ENCODE measurements around the gene CAPN13. TPM values are rescaled to one million over a fixed set of nuclear protein-coding genes. Genes with fewer than 3 reads are reported as not detected.
A peak's percentile ranks its signal among the peaks of the same experiment; 100 is the strongest.

The CAPN13 gene
- total and polyA plus RNA-seq, 7 donors: 0.06 to 0.14 TPM; not detected in 5

DNA sequence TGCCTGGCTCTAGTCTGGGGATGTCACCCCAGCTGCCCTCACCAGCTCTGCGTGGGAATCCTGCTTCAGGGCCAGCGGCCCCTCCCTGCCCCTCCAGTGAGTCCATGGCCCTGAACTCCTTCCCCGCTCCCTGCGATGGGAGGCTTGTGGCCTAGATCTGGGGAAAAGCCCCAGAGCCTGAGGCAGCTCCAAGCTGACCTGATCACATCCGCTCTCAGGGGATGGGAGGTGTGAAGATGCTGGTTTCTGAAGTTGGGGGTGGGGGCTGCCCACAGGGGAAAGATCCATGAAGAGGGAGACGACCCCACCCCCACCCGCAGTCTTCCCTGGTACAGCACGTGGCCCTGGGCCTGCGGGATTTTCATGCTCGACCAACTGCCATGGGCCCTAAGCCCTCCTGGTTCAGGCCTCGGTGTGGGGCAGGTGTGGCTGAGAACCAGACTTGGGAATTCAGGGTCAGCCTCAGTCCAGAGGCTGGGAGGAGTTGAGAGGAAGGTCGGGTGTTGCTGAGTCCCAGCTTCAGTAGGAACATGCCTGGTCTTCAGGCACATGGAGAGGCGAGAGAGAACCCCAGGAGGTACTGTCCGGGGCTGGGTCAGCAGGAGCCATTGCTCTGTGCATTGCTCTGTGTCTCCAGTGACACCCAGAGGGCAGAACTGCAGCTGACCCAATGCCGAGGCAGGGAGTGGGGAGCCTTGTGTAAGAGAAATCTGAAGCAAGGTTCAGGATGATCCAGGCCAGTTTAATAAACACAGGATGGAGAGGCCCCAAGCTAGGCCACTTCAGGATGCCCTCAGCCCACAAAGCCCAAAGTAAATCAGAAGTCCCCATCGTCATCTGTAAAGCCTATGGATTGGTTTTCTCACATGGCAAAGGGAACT lies 115.1 kb downstream of the CAPN13 start:
- intact Hi-C loops (cut with DNase I): loop anchor here in 1 of 2 donors (2.0 kb wide), 1 partner anchor 37 kb away; no protein-coding TSS in a partner anchor
- no peak overlapping the region for H3K4me3 ChIP-seq
- peaks cover 37% of the 10 kb centered on the region for H3K4me1 ChIP-seq
- no peaks in the 10 kb centered on the region for H3K9me3 ChIP-seq
- no peaks in the 10 kb centered on the region for H3K27me3 ChIP-seq (ENCODE audit: insufficient read depth in 3 of 3, low read length in 2 of 3)
- ATAC-seq: peak; percentile 43 to 75 (median 58)
- TF ChIP-seq, protein P1, sequence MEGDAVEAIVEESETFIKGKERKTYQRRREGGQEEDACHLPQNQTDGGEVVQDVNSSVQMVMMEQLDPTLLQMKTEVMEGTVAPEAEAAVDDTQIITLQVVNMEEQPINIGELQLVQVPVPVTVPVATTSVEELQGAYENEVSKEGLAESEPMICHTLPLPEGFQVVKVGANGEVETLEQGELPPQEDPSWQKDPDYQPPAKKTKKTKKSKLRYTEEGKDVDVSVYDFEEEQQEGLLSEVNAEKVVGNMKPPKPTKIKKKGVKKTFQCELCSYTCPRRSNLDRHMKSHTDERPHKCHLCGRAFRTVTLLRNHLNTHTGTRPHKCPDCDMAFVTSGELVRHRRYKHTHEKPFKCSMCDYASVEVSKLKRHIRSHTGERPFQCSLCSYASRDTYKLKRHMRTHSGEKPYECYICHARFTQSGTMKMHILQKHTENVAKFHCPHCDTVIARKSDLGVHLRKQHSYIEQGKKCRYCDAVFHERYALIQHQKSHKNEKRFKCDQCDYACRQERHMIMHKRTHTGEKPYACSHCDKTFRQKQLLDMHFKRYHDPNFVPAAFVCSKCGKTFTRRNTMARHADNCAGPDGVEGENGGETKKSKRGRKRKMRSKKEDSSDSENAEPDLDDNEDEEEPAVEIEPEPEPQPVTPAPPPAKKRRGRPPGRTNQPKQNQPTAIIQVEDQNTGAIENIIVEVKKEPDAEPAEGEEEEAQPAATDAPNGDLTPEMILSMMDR (IDR thresholded peaks at IDR 0.05): peak; percentile 28
- H3K27ac ChIP-seq: no peak overlapping the region
- 84 to 90% (median 85%) methylated on average over 15 to 16 of the region's 16 CpGs for WGBS, 3 donors
- H3K36me3 ChIP-seq (ENCODE audit: insufficient read depth in 1 of 2, low read depth in 1 of 2): no peaks in the 10 kb centered on the region
- DNase-seq: peak; percentile 29 to 64

DNA sequence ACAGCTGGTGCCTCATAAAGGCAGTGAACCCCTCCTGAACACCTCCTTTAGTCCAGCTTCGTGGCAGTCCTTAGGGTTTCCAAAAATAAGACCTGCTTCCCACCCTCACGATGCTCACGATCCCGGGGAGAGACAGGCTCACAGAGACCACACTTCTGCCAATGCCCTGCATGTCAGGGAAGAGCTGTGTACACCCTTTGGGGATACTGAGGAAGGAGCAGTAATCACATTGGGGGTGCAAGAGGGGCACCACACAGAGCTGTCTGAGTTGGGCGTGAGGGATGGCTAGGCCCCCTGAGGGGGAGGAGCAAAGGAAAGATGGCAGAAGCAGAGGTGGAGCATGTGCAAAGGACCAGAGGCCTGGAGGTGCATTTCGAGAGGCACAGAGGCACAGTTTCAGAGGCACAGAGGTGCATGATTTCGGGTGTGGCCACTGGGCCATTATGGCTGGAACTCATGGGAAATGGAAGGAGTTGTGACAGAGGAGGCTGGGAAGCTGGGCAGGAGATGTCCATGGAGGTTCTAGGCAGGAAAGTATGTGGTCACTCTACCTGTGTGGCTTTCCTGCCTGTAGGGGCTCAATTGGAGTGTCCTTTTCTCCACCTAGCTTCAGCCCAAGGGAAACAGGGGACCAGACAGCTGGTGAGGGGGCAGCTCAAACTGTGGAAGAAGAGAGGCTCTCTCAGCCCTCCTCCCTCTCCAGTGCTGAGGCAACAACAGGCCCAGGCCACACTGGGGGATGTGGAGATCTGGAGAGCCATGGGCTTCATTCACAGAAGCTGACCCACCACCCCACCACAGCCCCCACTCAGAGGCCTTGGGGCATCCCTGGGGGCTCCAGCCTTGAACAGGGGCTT lies 115.9 kb downstream of the CAPN13 start:
- TF ChIP-seq, protein P1 (IDR thresholded peaks at IDR 0.05): no peak
- peaks cover 40% of the 10 kb centered on the region for H3K4me1 ChIP-seq
- no peak for ATAC-seq
- 88 to 92% (median 89%) methylated on average over 7 of the region's 7 CpGs for WGBS, 3 donors
- H3K27me3 ChIP-seq (ENCODE audit: insufficient read depth in 3 of 3, low read length in 2 of 3): no peaks in the 10 kb centered on the region
- intact Hi-C loops (cut with DNase I): loop anchor here in 1 of 2 donors (2.0 kb wide), 1 partner anchor 37 kb away; no protein-coding TSS in a partner anchor
- DNase-seq: no peak
- H3K4me3 ChIP-seq: no peak overlapping the region
- H3K9me3 ChIP-seq: no peaks in the 10 kb centered on the region
- no peak overlapping the region for H3K27ac ChIP-seq
- no peaks in the 10 kb centered on the region for H3K36me3 ChIP-seq (ENCODE audit: insufficient read depth in 1 of 2, low read depth in 1 of 2)

DNA sequence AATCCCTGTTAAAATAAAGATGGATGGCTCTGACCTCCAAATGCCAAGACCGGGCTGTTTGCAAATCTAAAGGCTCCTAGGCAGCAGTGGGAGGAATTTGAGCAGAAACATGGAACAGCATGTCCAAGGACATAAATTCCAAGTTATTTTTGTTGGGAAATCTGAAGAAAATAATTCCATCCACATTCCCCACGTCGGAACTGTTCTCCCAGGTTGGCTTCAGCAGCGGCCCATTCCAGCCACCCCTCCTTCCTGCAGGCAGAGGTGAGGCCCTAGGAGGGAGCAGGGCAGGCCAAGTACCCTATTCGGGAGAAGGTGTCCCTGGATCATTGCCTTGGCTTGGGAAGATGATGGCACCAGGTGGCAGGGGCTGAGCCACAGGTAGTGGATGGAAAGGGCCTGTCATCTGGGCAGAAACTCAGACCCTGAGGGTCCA lies 117.1 kb downstream of the CAPN13 start:
- DNase-seq (no peak), ATAC-seq (no peak)
- WGBS, 3 donors: 53 to 79% (median 66%) methylated on average over 5 of the region's 5 CpGs
- H3K36me3 ChIP-seq (ENCODE audit: insufficient read depth in 1 of 2, low read depth in 1 of 2): no peaks in the 10 kb centered on the region
- no peaks in the 10 kb centered on the region for H3K27me3 ChIP-seq (ENCODE audit: insufficient read depth in 3 of 3, low read length in 2 of 3)
- H3K4me1 ChIP-seq: peaks cover 37% of the 10 kb centered on the region
- H3K4me3 ChIP-seq: no peak overlapping the region
- TF ChIP-seq, protein P1 (IDR thresholded peaks at IDR 0.05): no peak
- peak overlapping the region; percentile 44 for H3K27ac ChIP-seq
- H3K9me3 ChIP-seq: no peaks in the 10 kb centered on the region
- intact Hi-C loops (cut with DNase I): loop anchor here in 1 of 2 donors (2.0 kb wide), 1 partner anchor 35 kb away; no protein-coding TSS in a partner anchor

DNA sequence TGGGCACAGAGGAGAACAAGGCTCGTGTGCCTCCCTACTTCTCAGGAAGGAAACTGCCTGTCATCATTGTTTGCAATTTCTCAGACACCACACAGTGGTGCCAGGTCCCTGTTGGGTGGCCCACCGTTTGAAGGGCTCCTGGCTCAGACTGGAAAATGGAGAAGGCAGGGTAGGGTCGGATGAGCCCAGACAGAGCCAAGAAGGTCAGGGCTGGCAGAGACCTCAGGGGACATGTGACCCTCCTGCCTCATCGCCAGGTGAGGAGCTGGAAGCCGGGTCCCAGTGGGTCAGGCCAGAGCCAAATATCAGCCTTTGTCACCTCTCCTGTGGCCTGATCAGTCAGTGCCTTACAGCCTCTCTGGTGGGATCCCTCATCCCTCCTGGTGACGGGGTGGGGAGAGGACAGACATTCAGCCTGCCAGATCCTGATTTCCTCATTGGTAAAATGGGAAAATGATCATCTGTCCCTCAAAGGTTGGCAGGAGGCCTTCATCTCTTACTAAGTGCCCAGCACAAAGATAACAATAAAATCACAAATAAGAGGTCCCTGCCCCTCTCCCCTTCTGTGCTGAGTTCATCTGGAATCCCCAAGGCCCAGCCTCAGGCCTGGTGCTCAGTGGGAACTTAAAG lies 117.6 kb downstream of the CAPN13 start:
- peak in 2 of 4 donors; percentile 4 for ATAC-seq
- Histone ChIP-seq H3K4me1 (peaks cover 32% of the 10 kb centered on the region), H3K4me3 (no peak overlapping the region), H3K27ac (peak overlapping the region; percentile 44), H3K27me3 (ENCODE audit: insufficient read depth in 3 of 3, low read length in 2 of 3) (no peaks in the 10 kb centered on the region), H3K36me3 (ENCODE audit: insufficient read depth in 1 of 2, low read depth in 1 of 2) (no peaks in the 10 kb centered on the region), H3K9me3 (no peaks in the 10 kb centered on the region)
- TF ChIP-seq, protein P1 (IDR thresholded peaks at IDR 0.05): no peak
- DNase-seq: no peak
- WGBS, 3 donors: 40 to 61% (median 47%) methylated on average over 6 of the region's 6 CpGs
- intact Hi-C loops (cut with DNase I): loop anchor here in 1 of 2 donors (2.0 kb wide), 1 partner anchor 35 kb away; no protein-coding TSS in a partner anchor
